Spleen (tissue), 7 donors: ENCODE data around the gene EVA1C.

ENCODE experiments used
- POLR2A ChIP-seq, 3 donors: fragments of 450-650 bp; IDR thresholded peaks; one replicate each; pipeline ENCODE4 v1.5.1; 2017; ENCODE audit warnings: antibody characterized with exemption in 3 of 3, mild to moderate bottlenecking in 1 of 3
- TF ChIP-seq, protein P1 (sequence below), 11 experiments: fragments of 200-600 bp in 7 of 11; fragments of 450-650 bp in 4 of 11; sonication (generic) in 4 of 11; IDR thresholded peaks in 8 of 11; conservative IDR thresholded peaks in 3 of 11; 1 replicate in 7 of 11; 2 replicates in 4 of 11; pipeline versions ENCODE4 v1.4.0 to v1.8.0; 2016 to 2021; ENCODE audit warnings: antibody characterized with exemption in 11 of 11, inconsistent platforms in 4 of 11, mild to moderate bottlenecking in 1 of 11
- donor health status: DM: no; HTN: no; CAD: no; lungs with moderate emphysema.
- donor health status: DM: no; HTN: no; CAD: no.
- donor health status: DM: no; HTN: no; CAD: no.

DNA sequence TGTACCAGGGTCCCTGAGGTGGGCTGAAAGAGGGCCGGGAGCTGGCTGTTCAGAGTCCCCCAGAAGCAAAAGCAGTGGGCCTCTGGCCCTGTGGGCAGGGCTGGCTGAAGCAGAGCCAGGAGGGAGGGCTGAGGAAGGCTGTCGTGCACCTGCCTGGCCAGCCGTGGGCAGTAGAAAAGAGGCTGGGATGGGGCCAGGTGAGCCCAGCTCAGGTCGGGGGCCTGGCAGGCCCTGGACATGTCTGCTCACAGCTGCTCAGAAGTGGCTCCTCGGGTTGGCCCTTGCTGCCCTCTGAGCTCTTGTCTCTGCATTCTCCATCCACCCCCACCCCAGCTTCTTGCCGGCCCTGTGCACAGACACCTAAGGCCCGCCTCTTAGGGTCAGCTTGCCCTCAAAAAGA lies 112.8 kb downstream of the EVA1C start:
- TF ChIP-seq, protein P1, sequence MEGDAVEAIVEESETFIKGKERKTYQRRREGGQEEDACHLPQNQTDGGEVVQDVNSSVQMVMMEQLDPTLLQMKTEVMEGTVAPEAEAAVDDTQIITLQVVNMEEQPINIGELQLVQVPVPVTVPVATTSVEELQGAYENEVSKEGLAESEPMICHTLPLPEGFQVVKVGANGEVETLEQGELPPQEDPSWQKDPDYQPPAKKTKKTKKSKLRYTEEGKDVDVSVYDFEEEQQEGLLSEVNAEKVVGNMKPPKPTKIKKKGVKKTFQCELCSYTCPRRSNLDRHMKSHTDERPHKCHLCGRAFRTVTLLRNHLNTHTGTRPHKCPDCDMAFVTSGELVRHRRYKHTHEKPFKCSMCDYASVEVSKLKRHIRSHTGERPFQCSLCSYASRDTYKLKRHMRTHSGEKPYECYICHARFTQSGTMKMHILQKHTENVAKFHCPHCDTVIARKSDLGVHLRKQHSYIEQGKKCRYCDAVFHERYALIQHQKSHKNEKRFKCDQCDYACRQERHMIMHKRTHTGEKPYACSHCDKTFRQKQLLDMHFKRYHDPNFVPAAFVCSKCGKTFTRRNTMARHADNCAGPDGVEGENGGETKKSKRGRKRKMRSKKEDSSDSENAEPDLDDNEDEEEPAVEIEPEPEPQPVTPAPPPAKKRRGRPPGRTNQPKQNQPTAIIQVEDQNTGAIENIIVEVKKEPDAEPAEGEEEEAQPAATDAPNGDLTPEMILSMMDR (IDR thresholded peaks at IDR 0.05 in 8 of 11, conservative IDR thresholded peaks at IDR 0.05 in 3 of 11), result no peak
- TF ChIP-seq POLR2A (IDR thresholded peaks at IDR 0.05), result no peak
